Measurements from ENCODE around the gene CNIH3. TPM values are rescaled to one million over a fixed set of nuclear protein-coding genes. Genes with fewer than 3 reads are reported as not detected.

Gene CNIH3
- total and polyA plus RNA-seq, 2 donors (not counting 1 experiment from before 2014, with no cell fraction given): 0.72 to 1.8 TPM

- CTCF ChIA-PET: no interaction called here
- H3K27me3 Mint-ChIP-seq: no peaks in the 10 kb centered on the region
Observed at GRCh38 chr1:224591326-224591725, 24.8 kb upstream of the CNIH3 start.

More at GRCh38 chr1:224591326-224591725, 24.8 kb upstream of the CNIH3 start:
- Histone ChIP-seq H3K27ac (ENCODE audit: low read length in 2 of 2) (no peak overlapping the region), H2AFZ (ENCODE audit: insufficient read depth, low read depth, low read length, poor library complexity, severe bottlenecking) (no peak overlapping the region), H3K4me2 (replicated peaks; ENCODE audit: low read depth, low read length, poor library complexity, severe bottlenecking) (no peak overlapping the region), H3K4me3 (ENCODE audit: control extremely low read depth in 1 of 5, extremely low read depth in 1 of 5, insufficient read depth in 1 of 5, low read depth in 2 of 5, low read length in 4 of 5) (no peak overlapping the region), H3K4me1 (ENCODE audit: control insufficient read depth in 2 of 2, insufficient read depth in 2 of 2, low read length in 2 of 2) (peaks cover 0 to 2% of the 10 kb centered on the region in 2 donors), H3K36me3 (replicated peaks in 1 of 2; ENCODE audit: control extremely low read depth in 1 of 2, control insufficient read depth in 1 of 2, extremely low read depth in 1 of 2, insufficient read depth in 2 of 2, low read length in 1 of 2) (no peaks in the 10 kb centered on the region), H3K9me3 (ENCODE audit: control extremely low read depth in 1 of 3, control insufficient read depth in 2 of 3, insufficient read depth in 1 of 3, low read length in 2 of 3) (no peaks in the 10 kb centered on the region), H3K27me3 (replicated peaks in 1 of 4; ENCODE audit: control extremely low read depth in 1 of 4, control insufficient read depth in 3 of 4, insufficient read depth in 4 of 4, low read length in 3 of 4) (no peaks in the 10 kb centered on the region), H3K9ac (ENCODE audit: low read length) (no peak overlapping the region), H3K79me2 (ENCODE audit: control insufficient read depth, insufficient read depth, low read length) (no peaks in the 10 kb centered on the region), H4K20me1 (ENCODE audit: control insufficient read depth, insufficient read depth, low read length, poor library complexity, severe bottlenecking) (no peaks in the 10 kb centered on the region)
- DNase-seq (no peak), ATAC-seq (ENCODE audit: low read depth) (no peak)
- Mint-ChIP-seq H3K4me1 (peaks cover 6% of the 10 kb centered on the region), H3K27ac (no peak overlapping the region), H3K9me3 (ENCODE audit: insufficient read depth) (peaks cover 2% of the 10 kb centered on the region), H3K4me3 (no peak overlapping the region)
- TF ChIP-seq EZH2 (IDR thresholded peaks at IDR 0.05; ENCODE audit: borderline replicate concordance, insufficient read depth, low read depth, low read length, poor library complexity, severe bottlenecking) (no peak), CTCF (IDR thresholded peaks at IDR 0.05) (no peak)
- no CpG with 5 or more reads among the region's 1 CpG for WGBS (ENCODE audit: insufficient coverage)
- intact Hi-C loops (cut with micrococcal nuclease): no loop called here
- POLR2A ChIA-PET: no interaction called here

Data from B cell (primary cell).